Fibroblast of skin of right quadriceps (primary cell): ENCODE data around the gene HPCAL4.

Experiments
- DNase-seq: peaks from one replicate; pipeline ENCODE4 v3.0.0-alpha.2; 2013

HPCAL4 gene

GRCh38 chr1:39691383-39692151 lies at the start of gene HPCAL4:
Gene HPCAL4 (minus strand): TSS chr1:39691433. CDS start chr1:39684603, 6,830 bp downstream.
- peak; percentile 53 for DNase-seq

- DNase-seq, result peak; percentile 89
These were observed 47.6 kb upstream of the HPCAL4 start, which contains the start of gene PPIE for GRCh38 chr1:39738622-39739366. Gene PPIE (plus strand): TSS chr1:39738882. CDS start chr1:39738901, 19 bp downstream.

DNA sequence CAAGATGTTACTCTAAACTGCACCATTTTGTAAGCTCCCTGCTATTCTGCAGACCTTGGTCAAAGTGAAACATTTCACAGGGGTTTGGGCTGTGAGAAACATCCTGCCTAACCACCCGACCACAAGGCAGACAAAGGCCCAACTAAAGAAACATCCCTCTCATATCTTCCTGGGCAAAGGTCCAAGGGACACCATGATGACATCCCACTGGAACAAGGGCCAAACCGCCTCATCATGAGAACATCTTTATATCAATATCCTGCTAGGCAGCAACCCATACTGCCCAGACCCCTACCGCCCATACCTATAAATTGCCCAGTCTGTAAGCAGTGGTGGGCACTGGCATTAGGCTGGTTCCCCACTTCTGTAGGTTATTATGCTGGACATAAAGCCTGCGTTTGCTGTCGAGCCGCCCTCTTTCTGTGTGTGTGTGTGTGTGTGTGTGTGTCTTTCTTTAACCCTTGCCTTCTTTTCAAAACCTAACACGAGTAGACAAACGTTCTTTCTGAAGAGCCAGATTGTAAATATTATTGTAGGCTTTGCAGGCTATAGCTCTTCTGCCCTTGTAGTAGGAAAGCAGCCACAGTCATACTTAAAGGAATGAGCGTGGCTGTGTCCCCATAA lies 46.4 kb upstream of the HPCAL4 start:
- DNase-seq, result peak; percentile 44

DNA sequence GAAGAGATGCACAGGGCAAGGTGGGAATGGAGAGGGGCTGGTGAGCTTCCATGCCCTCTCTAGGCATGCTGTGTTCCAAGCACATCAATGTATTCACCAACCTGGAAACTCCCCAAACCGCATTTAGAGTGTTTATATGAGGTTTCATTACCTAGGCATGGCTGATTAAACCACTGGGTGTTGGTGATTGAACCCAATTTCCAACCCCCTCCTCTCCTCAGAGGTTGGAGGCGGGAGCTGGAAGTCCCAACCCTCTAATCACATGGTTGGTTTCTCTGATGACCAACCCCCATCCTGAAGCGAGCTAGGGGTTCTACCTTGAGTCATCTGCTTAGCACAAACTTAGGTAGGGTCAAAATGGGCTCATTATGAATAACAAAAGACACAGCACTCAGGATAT lies 44.5 kb upstream of the HPCAL4 start:
- DNase-seq, result no peak

DNA sequence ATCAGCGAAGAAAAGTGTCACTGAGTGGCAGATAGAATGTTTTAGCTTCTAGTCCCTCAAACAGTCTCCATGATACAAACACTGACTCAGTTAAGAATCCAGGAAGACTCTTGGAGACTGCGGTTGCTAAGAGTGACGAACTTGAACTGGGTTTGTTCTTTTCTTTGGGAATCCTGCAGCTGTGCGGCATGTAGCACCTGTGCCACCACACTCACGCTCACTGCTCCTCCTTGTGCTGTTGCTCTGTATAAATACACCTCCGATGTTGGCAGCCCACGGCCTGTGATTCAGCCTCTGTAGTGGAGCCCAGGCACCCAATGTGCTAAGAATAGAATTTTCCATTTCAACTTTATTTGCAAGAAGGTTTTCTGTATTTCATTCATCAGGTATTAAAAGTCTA lies 41.9 kb upstream of the HPCAL4 start:
- DNase-seq, result no peak

DNA sequence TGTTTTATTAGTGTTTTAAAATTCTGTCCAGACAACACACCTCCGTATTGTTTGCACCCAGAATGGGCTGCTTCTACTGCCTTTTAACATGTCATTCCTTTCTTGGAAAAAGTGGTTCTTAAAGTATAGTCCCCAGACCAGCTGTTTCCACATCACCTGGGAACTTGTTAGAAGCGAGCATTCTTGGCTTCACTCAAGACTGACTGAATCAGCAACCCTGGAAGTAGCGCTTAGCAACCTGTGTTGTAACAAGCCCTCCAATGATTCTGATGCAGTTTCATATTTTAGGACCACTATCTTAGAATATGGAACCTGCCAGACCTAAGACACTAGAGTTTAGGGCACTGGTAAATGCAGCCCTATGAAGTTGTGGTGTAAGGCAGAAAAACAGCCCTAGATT lies 41.5 kb upstream of the HPCAL4 start:
- DNase-seq, result no peak

GRCh38 chr1:39729842-39730241 lies 38.6 kb upstream of the HPCAL4 start:
- DNase-seq, result no peak

- no peak for DNase-seq
These were observed 37.8 kb upstream of the HPCAL4 start for GRCh38 chr1:39729030-39729429.

- no peak for DNase-seq
These were observed 36.7 kb upstream of the HPCAL4 start for GRCh38 chr1:39727932-39728317.

DNA sequence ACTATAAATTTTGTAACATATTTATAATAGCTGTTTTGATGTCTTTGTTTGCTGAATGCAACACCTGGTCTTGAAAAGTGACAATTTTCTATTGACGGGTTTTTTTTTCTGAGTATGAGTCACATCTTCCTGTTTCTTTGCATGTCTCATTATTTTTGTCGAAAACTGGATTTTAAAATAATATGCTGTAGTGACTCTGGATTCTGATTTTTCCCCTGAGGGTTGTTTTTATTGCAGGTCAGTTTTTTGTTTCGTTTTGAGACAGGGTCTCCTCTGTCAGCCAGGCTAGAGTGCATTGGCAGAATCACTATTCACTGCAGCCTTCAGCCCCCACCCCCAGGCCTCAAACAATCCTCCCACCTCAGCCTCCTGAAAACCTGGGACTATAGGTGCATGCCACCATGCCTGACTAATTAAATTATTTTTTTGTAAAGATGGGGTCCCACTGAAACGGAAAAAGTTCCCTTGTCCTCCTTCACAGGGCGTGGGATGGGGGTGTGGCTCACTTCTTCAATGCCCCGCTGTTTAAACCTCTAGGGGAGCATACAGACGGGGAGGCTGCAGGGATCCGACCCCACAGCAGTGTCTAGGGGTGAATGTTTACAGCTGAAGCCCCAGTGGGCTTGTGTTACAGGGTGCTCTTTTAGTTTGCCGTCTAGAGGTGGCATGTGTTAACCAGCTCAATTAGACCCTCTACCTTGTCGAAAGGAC lies 36.1 kb upstream of the HPCAL4 start:
- DNase-seq, result no peak

- no peak for DNase-seq
These were observed 35.4 kb upstream of the HPCAL4 start for GRCh38 chr1:39726600-39726999.

DNA sequence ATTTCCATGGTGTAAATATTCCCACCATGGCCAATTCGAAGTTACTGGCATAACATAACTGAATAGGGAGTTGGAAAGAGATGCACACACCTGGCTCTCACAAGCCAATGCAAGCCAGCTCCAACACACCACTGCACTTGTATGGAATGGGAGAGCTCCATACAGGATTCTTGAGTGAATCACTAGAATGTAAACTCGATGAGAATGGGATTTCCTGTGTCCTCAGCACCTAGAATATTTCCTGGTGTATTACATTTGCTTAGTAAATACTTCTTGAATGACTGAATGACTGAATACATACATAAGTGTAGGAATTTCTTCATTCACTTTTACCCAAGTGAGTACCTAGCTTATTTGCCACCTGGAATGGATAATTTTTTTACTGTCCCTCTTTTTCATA lies 31.3 kb upstream of the HPCAL4 start:
- DNase-seq, result no peak

- no peak for DNase-seq
These were observed 30.4 kb upstream of the HPCAL4 start for GRCh38 chr1:39721664-39722063.

- DNase-seq, result peak; percentile 59
These were observed 29.1 kb upstream of the HPCAL4 start for GRCh38 chr1:39720094-39720999.

GRCh38 chr1:39717809-39718208 lies 26.6 kb upstream of the HPCAL4 start:
- DNase-seq, result no peak

- no peak for DNase-seq
These were observed 22.3 kb upstream of the HPCAL4 start for GRCh38 chr1:39713557-39713956.

DNA sequence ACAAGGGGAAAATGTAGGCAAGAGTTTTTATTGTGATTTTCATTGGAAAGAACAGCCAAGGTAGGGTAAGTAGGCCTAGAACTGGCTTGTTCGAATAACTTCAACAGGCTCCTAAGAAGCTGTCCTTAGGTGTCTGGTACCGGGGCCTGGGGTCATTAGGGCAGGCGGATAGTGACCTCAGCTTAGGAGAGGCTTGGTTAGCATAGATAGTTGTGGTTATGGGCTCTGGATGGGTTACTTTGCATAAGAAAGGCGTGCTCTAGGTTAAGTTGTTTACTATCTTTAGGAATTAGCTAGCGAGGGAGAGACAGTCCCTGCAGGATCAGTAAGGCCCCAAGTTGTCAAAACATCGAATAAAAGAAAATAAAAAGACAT lies 20.7 kb upstream of the HPCAL4 start:
- no peak for DNase-seq

GRCh38 chr1:39711104-39711965 lies 20.1 kb upstream of the HPCAL4 start:
- DNase-seq, result peak; percentile 19

DNA sequence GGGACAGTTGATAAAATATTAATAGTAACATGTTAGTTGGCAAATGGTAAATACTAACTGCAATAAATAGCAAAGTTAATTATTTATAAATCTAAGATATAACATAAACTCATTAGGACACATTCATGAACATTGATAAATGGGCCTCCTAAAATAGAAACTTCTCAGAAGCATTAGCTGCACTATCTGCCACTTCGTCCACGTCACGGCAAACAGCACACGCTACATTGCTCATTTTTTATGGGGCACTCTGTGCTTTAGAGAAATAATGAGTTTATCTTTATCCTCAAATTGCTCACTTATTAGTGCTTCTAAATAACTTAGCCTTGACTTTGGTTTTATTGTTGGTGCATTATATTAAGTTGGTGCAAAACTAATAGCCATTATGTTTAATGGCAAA lies 16.3 kb upstream of the HPCAL4 start:
- DNase-seq, result no peak

GRCh38 chr1:39704757-39705156 lies 13.5 kb upstream of the HPCAL4 start:
- no peak for DNase-seq

DNA sequence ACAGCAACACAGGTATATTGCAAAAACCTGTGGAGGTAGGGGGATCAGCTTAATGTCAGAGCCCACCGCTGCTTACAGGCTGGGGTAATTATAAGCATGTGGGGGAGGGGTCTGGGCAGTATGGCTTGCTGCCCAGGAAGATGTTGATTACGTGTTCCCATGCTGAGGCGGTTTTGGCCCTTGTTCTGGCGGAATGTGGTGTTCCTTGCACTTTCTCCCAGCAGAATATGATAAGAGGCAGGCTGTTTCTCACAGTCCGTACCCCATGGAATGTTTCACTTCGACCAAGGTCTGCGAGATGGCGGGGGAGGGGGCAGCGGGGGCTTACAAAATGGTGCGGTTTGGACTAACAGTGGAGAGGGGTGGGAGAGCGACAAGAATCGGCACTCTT lies 9.8 kb upstream of the HPCAL4 start:
- DNase-seq, result peak; percentile 46
